Endothelial cell of umbilical vein (primary cell): ENCODE data around the gene FPR1. TPM values are rescaled to one million over a fixed set of nuclear protein-coding genes. Genes with fewer than 3 reads are reported as not detected.

Experiments used
- BruUV-seq: library from RNA; stranded (reverse); fragments of 400-500 nt; replicated peaks from 2 replicates; lab custom pipeline; 2021; lab: Mats Ljungman, UMichigan
- CTCF ChIA-PET: fragments of 300-600, 350-600 bp; sonication (Branson Sonifier 250); formaldehyde crosslinking; loops from one replicate; lab custom pipeline; 2021; ENCODE audit warnings: antibody characterized with exemption, inconsistent platforms; lab: Charles Lee
- POLR2A ChIA-PET: fragments of 300-600, 350-600 bp; sonication (Branson Sonifier 250); formaldehyde crosslinking; loops from one replicate; lab custom pipeline; 2021; ENCODE audit warnings: antibody characterized with exemption, inconsistent platforms; lab: Charles Lee
- DNase-seq: peaks from one replicate; pipeline ENCODE4 v3.0.0-alpha.2; 2011; ENCODE audit warnings: low read depth, low spot score
- FAIRE-seq: peaks from 2 replicates; lab custom pipeline; 2011; peaks lifted over from hg19 to GRCh38; lab: Jason Lieb, UNC
- H2AFZ ChIP-seq: 2 replicates; pipeline ENCODE4 v1.6.0; 2012; ENCODE audit warnings: low read depth, low read length, control low read depth, inconsistent platforms
- H3K27ac ChIP-seq: 2 replicates; pipeline ENCODE4 v1.5.1; 2011; ENCODE audit warnings: low read depth, mild to moderate bottlenecking, control low read depth, low read length, moderate library complexity; ENCODE audit not compliant: insufficient read depth
- H3K27me3 ChIP-seq, 2 experiments: 2 replicates each; pipeline versions ENCODE4 v1.6.0 to v1.6.1; 2011; ENCODE audit warnings: low read length in 2 of 2, mixed read lengths in 1 of 2; ENCODE audit not compliant: control insufficient read depth in 2 of 2, insufficient read depth in 2 of 2
- H3K36me3 ChIP-seq, 2 experiments: 2 replicates in 1 of 2; 3 replicates in 1 of 2; pipeline ENCODE4 v1.5.1; 2011; ENCODE audit warnings: low read length in 2 of 2, mild to moderate bottlenecking in 1 of 2, moderate library complexity in 1 of 2; ENCODE audit not compliant: control insufficient read depth in 2 of 2, insufficient read depth in 2 of 2; ENCODE audit errors: extremely low read depth in 1 of 2
- H3K4me1 ChIP-seq: 3 replicates; pipeline ENCODE4 v1.5.1; 2011; ENCODE audit warnings: mild to moderate bottlenecking, low read length; ENCODE audit not compliant: control insufficient read depth, insufficient read depth; ENCODE audit errors: extremely low read depth
- H3K4me2 ChIP-seq: 2 replicates; pipeline ENCODE4 v1.6.1; 2011; ENCODE audit warnings: low read length, control low read depth, mixed read lengths; ENCODE audit not compliant: insufficient read depth
- H3K4me3 ChIP-seq, 3 experiments: fragments of 200-600 bp in 1 of 3; sonication (generic), shearing (Covaris generic) in 1 of 3; replicated peaks in 1 of 3; 2 replicates each; pipeline ENCODE4 v1.5.1; 2011 to 2016; ENCODE audit warnings: control low read depth in 3 of 3, low read length in 3 of 3, mild to moderate bottlenecking in 2 of 3, inconsistent platforms in 1 of 3, low read depth in 1 of 3, moderate library complexity in 1 of 3; ENCODE audit not compliant: insufficient read depth in 1 of 3
- H3K79me2 ChIP-seq: 2 replicates; pipeline ENCODE4 v1.6.0; 2012; ENCODE audit warnings: low read length, inconsistent platforms; ENCODE audit not compliant: control insufficient read depth, insufficient read depth
- H3K9ac ChIP-seq: replicated peaks from 2 replicates; pipeline ENCODE3; 2011; ENCODE audit warnings: low read length, control low read depth; ENCODE audit not compliant: insufficient read depth; ENCODE audit errors: extremely low read depth
- H3K9me1 ChIP-seq: replicated peaks from 3 replicates; pipeline ENCODE4 v1.6.0; 2011; ENCODE audit warnings: mild to moderate bottlenecking, low read length; ENCODE audit not compliant: control insufficient read depth, insufficient read depth; ENCODE audit errors: extremely low read depth
- H3K9me3 ChIP-seq: replicated peaks from 2 replicates; pipeline ENCODE4 v1.5.1; 2012; ENCODE audit warnings: low read length, inconsistent platforms; ENCODE audit not compliant: control insufficient read depth, insufficient read depth
- H4K20me1 ChIP-seq: replicated peaks from 2 replicates; pipeline ENCODE3; 2011; ENCODE audit warnings: mild to moderate bottlenecking, low read length; ENCODE audit not compliant: control insufficient read depth, insufficient read depth; ENCODE audit errors: extremely low read depth
- EZH2 ChIP-seq: IDR thresholded peaks from 2 replicates; pipeline ENCODE4 v1.6.1; 2012; ENCODE audit warnings: borderline replicate concordance, low read depth, mild to moderate bottlenecking, moderate library complexity, low read length, inconsistent platforms; ENCODE audit not compliant: severe bottlenecking
- FOS ChIP-seq: IDR thresholded peaks from 2 replicates; pipeline ENCODE4 v1.6.1; 2011; ENCODE audit warnings: mild to moderate bottlenecking, low read length, moderate library complexity, borderline replicate concordance; ENCODE audit not compliant: insufficient read depth
- JUN ChIP-seq: IDR thresholded peaks from 2 replicates; pipeline ENCODE4 v1.6.1; 2011; ENCODE audit warnings: borderline replicate concordance, low read depth; ENCODE audit not compliant: insufficient read length, insufficient read depth
- MYC ChIP-seq: IDR thresholded peaks from one replicate; pipeline ENCODE4 v1.6.1; 2011; ENCODE audit warnings: mild to moderate bottlenecking, low read depth, low read length
- POLR2A ChIP-seq: IDR thresholded peaks from 2 replicates; pipeline ENCODE4 v1.6.1; 2012; ENCODE audit warnings: low read depth, mild to moderate bottlenecking, control low read depth, low read length
- POLR2AphosphoS5 ChIP-seq: IDR thresholded peaks from 2 replicates; pipeline ENCODE4 v1.6.1; 2012; ENCODE audit warnings: low read depth, mild to moderate bottlenecking, control low read depth, low read length, moderate library complexity; ENCODE audit not compliant: insufficient read depth
- dilution Hi-C: fragments of 300-500 bp; cut with MboI; formaldehyde crosslinking; loops from one replicate; pipeline ENCODE4 v1.15.0; 2019; ENCODE audit warnings: low sequenced_read_pairs; ENCODE audit not compliant: extremely low pct_ligation_motif_present
- intact Hi-C: fragments of 100-400 bp; cut with micrococcal nuclease; formaldehyde crosslinking; loops from one replicate; pipeline ENCODE4 v1.10.0; 2022
- polyA plus RNA-seq, 4 experiments: library from polyadenylated mRNA; depleted of rRNA in 3 of 4; stranded (reverse) in 3 of 4; unstranded in 1 of 4; fragments of >200 nt; gene quantifications; 2 replicates each; pipeline versions ENCODE4 v1.2.1 to v1.2.3, GENCODE V29; 2011 to 2012; ENCODE audit warnings: missing spikeins in 1 of 4
- total RNA-seq: library from RNA; stranded (reverse); gene quantifications from 2 replicates; pipeline ENCODE4 v1.2.3, GENCODE V29; 2021
- TF ChIP-seq, protein P1 (sequence below): IDR thresholded peaks from 2 replicates; pipeline ENCODE4 v1.6.1; 2011; ENCODE audit not compliant: insufficient read depth, insufficient read length
- TF ChIP-seq, protein P2 (sequence below), 2 donors: IDR thresholded peaks; 1 replicate in 1 of 2; 2 replicates in 1 of 2; pipeline ENCODE4 v1.5.1; 2011; ENCODE audit warnings: low read length in 2 of 2, mild to moderate bottlenecking in 2 of 2, moderate library complexity in 2 of 2, control low read depth in 1 of 2, inconsistent platforms in 1 of 2, low read depth in 1 of 2; ENCODE audit not compliant: insufficient read depth in 1 of 2; ENCODE audit errors: extremely low read depth in 1 of 2

The FPR1 gene
- total and polyA plus RNA-seq, 2 donors (not counting 3 experiments of a cell fraction or from before 2014, with no cell fraction given) = not detected

DNA sequence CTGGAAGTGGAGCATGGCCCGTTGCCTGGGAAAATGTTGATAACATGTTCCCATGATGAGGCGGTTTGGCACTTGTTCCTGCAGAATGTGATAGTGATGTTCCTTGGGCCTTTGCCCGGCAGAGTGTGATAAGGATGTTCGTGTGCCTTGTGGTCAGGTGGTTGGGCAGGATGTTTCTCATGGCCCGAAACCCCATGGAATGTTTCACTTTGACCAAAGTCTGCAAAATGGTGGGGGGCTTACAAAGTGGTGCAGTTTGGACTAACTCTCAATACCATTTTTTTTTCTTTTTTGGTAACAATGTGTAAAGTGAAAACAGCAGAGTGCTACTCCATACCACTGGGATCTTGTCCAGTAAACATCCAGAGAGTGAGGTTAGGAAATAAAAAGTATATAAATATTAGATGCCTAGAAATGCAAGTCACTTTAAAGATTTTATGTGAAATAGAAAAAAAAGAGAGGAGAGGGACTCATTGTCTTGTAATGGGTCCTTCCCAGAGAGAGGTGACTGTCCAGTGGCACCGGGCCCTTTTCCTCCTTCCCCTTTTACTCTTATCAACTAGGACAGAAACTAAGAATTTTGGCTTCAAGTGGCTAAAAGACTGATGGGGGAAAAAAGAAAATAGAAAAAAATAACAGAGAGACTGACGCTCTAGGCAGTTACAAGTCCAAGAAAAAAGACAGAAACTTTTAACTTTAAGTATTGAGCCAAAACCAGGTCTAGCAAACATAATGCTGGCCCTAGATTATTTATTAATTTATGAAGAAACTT, 49.0 kb upstream of the FPR1 start:
- FAIRE-seq (no peak), DNase-seq (no peak)
- TF ChIP-seq, protein P1, sequence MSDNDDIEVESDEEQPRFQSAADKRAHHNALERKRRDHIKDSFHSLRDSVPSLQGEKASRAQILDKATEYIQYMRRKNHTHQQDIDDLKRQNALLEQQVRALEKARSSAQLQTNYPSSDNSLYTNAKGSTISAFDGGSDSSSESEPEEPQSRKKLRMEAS = no peak
- TF ChIP-seq POLR2A (no peak), POLR2AphosphoS5 (no peak), FOS (no peak), EZH2 (no peak), JUN (no peak), MYC (no peak)
- TF ChIP-seq, protein P2, sequence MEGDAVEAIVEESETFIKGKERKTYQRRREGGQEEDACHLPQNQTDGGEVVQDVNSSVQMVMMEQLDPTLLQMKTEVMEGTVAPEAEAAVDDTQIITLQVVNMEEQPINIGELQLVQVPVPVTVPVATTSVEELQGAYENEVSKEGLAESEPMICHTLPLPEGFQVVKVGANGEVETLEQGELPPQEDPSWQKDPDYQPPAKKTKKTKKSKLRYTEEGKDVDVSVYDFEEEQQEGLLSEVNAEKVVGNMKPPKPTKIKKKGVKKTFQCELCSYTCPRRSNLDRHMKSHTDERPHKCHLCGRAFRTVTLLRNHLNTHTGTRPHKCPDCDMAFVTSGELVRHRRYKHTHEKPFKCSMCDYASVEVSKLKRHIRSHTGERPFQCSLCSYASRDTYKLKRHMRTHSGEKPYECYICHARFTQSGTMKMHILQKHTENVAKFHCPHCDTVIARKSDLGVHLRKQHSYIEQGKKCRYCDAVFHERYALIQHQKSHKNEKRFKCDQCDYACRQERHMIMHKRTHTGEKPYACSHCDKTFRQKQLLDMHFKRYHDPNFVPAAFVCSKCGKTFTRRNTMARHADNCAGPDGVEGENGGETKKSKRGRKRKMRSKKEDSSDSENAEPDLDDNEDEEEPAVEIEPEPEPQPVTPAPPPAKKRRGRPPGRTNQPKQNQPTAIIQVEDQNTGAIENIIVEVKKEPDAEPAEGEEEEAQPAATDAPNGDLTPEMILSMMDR (IDR thresholded peaks at IDR 0.05; ENCODE audit: extremely low read depth in 1 of 2, insufficient read depth in 1 of 2, low read depth in 1 of 2, low read length in 2 of 2) = no peak
- Histone ChIP-seq H3K79me2 (no peaks in the 10 kb centered on the region), H2AFZ (no peak overlapping the region), H3K27me3 (no peaks in the 10 kb centered on the region), H4K20me1 (no peaks in the 10 kb centered on the region), H3K4me2 (no peak overlapping the region), H3K9ac (no peak overlapping the region), H3K4me1 (no peaks in the 10 kb centered on the region), H3K9me1 (no peaks in the 10 kb centered on the region), H3K27ac (no peak overlapping the region), H3K9me3 (no peaks in the 10 kb centered on the region), H3K36me3 (no peaks in the 10 kb centered on the region), H3K4me3 (no peak overlapping the region)
- BruUV-seq = no TSS peak
- ChIA-PET POLR2A (no interaction called here), CTCF (no interaction called here)
- dilution Hi-C loops (no loop called here), intact Hi-C loops (no loop called here)
